ENCODE results near the gene USP10.

DNA sequence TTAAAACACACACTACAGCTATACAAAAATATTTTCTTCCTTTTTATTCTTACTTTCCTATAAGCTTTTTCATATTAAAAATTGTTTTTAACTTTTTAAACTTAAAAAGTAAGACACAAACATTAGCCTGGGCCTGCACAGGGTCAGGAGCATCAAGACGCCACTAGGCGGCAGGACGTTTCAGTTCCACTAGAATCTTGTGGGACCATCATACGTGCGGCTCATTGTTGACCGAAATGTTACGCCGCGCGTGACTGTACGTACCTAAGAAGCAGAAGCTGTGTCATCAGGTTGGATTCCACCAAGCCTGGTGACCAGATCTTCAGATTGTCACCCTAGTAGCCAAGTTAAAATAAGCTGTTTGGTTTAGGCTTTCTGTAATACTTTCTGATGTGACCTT, 47.1 kb downstream of the USP10 start:
- TF ChIP-seq, protein P1, sequence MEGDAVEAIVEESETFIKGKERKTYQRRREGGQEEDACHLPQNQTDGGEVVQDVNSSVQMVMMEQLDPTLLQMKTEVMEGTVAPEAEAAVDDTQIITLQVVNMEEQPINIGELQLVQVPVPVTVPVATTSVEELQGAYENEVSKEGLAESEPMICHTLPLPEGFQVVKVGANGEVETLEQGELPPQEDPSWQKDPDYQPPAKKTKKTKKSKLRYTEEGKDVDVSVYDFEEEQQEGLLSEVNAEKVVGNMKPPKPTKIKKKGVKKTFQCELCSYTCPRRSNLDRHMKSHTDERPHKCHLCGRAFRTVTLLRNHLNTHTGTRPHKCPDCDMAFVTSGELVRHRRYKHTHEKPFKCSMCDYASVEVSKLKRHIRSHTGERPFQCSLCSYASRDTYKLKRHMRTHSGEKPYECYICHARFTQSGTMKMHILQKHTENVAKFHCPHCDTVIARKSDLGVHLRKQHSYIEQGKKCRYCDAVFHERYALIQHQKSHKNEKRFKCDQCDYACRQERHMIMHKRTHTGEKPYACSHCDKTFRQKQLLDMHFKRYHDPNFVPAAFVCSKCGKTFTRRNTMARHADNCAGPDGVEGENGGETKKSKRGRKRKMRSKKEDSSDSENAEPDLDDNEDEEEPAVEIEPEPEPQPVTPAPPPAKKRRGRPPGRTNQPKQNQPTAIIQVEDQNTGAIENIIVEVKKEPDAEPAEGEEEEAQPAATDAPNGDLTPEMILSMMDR (IDR thresholded peaks at IDR 0.05), result peak in 2 of 4 experiments; percentile 12 to 20
- no peak for TF ChIP-seq POLR2A (IDR thresholded peaks at IDR 0.05)
- no peak for TF ChIP-seq POLR2AphosphoS5 (IDR thresholded peaks at IDR 0.05)
- TF ChIP-seq EP300 (IDR thresholded peaks at IDR 0.05), result no peak
